Fibroblast of lung (primary cell): ENCODE data around the gene ATP13A4.

ENCODE experiments used
- CTCF ChIP-seq, 2 donors: IDR thresholded peaks in 1 of 2; conservative IDR thresholded peaks in 1 of 2; 1 replicate in 1 of 2; 2 replicates in 1 of 2; pipeline ENCODE4 v1.5.1; 2011 to 2012; ENCODE audit warnings: low read length in 2 of 2, control low read depth in 1 of 2, inconsistent platforms in 1 of 2, low read depth in 1 of 2, mild to moderate bottlenecking in 1 of 2
- EZH2 ChIP-seq: IDR thresholded peaks from 2 replicates; pipeline ENCODE4 v1.5.1; 2012; ENCODE audit warnings: low read length, control low read depth, mild to moderate bottlenecking; ENCODE audit errors: missing control alignments

GRCh38 chr3:193546129-193546528 is 8.6 kb downstream of the ATP13A4 start:
- TF ChIP-seq CTCF (conservative IDR thresholded peaks at IDR 0.05 in 1 of 2, IDR thresholded peaks at IDR 0.05 in 1 of 2; ENCODE audit: low read depth in 1 of 2, low read length in 2 of 2): no peak
- no peak for TF ChIP-seq EZH2
